Skeletal muscle tissue (tissue), 4 donors: ENCODE measurements around the gene BICRA. TPM values are rescaled to one million over a fixed set of nuclear protein-coding genes. Genes with fewer than 3 reads are reported as not detected.

Source experiments
- H3K27ac ChIP-seq: one replicate; pipeline ENCODE4 v1.7.0; 2013; ENCODE audit warnings: mild to moderate bottlenecking, low read depth, low read length, inconsistent platforms
- H3K27me3 ChIP-seq, 3 donors: one replicate each; pipeline ENCODE4 v1.7.0; 2013; ENCODE audit warnings: low read length in 3 of 3; ENCODE audit not compliant: control insufficient read depth in 3 of 3, insufficient read depth in 3 of 3
- H3K36me3 ChIP-seq, 3 donors: one replicate each; pipeline ENCODE4 v1.7.0; 2013; ENCODE audit warnings: low read length in 3 of 3; ENCODE audit not compliant: control insufficient read depth in 3 of 3, insufficient read depth in 3 of 3
- H3K4me1 ChIP-seq, 3 donors: one replicate each; pipeline ENCODE4 v1.7.0; 2013; ENCODE audit warnings: low read length in 3 of 3, mild to moderate bottlenecking in 3 of 3; ENCODE audit not compliant: control insufficient read depth in 3 of 3, insufficient read depth in 3 of 3
- H3K4me3 ChIP-seq, 3 donors: one replicate each; pipeline ENCODE4 v1.7.0; 2013; ENCODE audit warnings: low read length in 3 of 3
- H3K9ac ChIP-seq, 3 donors: one replicate each; pipeline ENCODE4 v1.7.0; 2013; ENCODE audit warnings: low read length in 3 of 3, mild to moderate bottlenecking in 3 of 3, moderate library complexity in 2 of 3, low read depth in 1 of 3
- H3K9me3 ChIP-seq, 3 donors: one replicate each; pipeline ENCODE4 v1.7.0; 2013; ENCODE audit warnings: low read length in 3 of 3; ENCODE audit not compliant: control insufficient read depth in 3 of 3
- total RNA-seq: library from RNA; depleted of rRNA; stranded (reverse); fragments of >200 nt; gene quantifications from one replicate; pipeline ENCODE4 v1.2.3, GENCODE V29; 2014
- donor health status: Osteomylitis.

The BICRA gene
- total RNA-seq, 1 donor from 2014 or later, result 3.7 TPM

GRCh38 chr19:47696635-47697034 is 87.7 kb downstream of the BICRA start:
- Histone ChIP-seq H3K4me3 (no peak overlapping the region), H3K4me1 (peaks cover 4 to 5% (median 4%) of the 10 kb centered on the region in 3 donors), H3K36me3 (peaks cover 33 to 38% (median 37%) of the 10 kb centered on the region in 3 donors), H3K27ac (no peak overlapping the region), H3K9ac (no peak overlapping the region), H3K27me3 (no peaks in the 10 kb centered on the region), H3K9me3 (no peaks in the 10 kb centered on the region)

- Histone ChIP-seq H3K27me3 (no peaks in the 10 kb centered on the region), H3K36me3 (peaks cover 26 to 34% (median 33%) of the 10 kb centered on the region in 3 donors), H3K27ac (no peak overlapping the region), H3K9ac (peak overlapping the region in 2 of 3 donors; percentile 32 to 45), H3K4me1 (peaks cover 4 to 5% (median 4%) of the 10 kb centered on the region in 3 donors), H3K9me3 (no peaks in the 10 kb centered on the region), H3K4me3 (no peak overlapping the region)
These were observed 89.1 kb downstream of the BICRA start for GRCh38 chr19:47697863-47698609.

- H3K36me3 ChIP-seq, result peaks cover 29 to 37% (median 33%) of the 10 kb centered on the region in 3 donors
These were observed 89.9 kb downstream of the BICRA start for GRCh38 chr19:47698631-47699359.

DNA sequence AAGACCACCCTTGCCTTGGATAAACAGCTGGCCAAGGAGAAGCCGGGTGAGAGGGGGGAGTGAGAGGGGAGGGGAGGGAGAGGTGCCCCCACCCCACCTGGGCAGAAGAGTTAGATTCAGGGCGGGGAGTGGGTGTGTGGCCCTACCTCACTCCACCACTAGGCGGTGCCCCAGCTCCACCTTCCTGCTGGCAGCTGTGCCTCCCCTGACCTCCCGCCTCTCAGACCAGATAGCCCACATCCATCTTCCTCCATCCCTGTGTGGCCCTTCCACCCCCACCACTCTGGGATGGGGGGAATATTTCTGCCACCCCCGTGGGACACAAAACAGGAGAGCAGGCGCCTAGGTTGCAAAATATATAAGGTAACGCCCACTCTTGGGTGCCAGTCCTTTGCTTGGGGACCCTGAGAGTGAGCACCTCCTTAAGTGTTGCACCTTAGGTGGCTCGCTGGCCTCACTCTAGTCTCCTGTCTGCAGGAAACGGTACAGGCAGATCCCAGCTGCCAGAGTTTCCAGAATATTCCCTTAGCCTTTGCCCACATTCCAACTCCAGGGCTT is 90.5 kb downstream of the BICRA start:
- H3K27me3 ChIP-seq, result no peaks in the 10 kb centered on the region
- no peak overlapping the region for H3K27ac ChIP-seq
- H3K9ac ChIP-seq, result no peak overlapping the region
- no peaks in the 10 kb centered on the region for H3K9me3 ChIP-seq
- H3K36me3 ChIP-seq, result peaks cover 29 to 39% (median 33%) of the 10 kb centered on the region in 3 donors
- peaks cover 4 to 5% (median 4%) of the 10 kb centered on the region in 3 donors for H3K4me1 ChIP-seq
- no peak overlapping the region for H3K4me3 ChIP-seq

More at GRCh38 chr19:47698631-47699359, 89.9 kb downstream of the BICRA start:
- no peak overlapping the region for H3K27ac ChIP-seq
- H3K9me3 ChIP-seq, result no peaks in the 10 kb centered on the region
- no peaks in the 10 kb centered on the region for H3K27me3 ChIP-seq
- H3K4me3 ChIP-seq, result no peak overlapping the region
- peaks cover 4 to 5% (median 4%) of the 10 kb centered on the region in 3 donors for H3K4me1 ChIP-seq
- no peak overlapping the region for H3K9ac ChIP-seq

GRCh38 chr19:47700934-47701716 is 92.2 kb downstream of the BICRA start:
- Histone ChIP-seq H3K9me3 (no peaks in the 10 kb centered on the region), H3K4me1 (peaks cover 4 to 5% (median 4%) of the 10 kb centered on the region in 3 donors), H3K4me3 (no peak overlapping the region), H3K36me3 (peaks cover 26 to 32% (median 30%) of the 10 kb centered on the region in 3 donors), H3K27me3 (no peaks in the 10 kb centered on the region), H3K9ac (no peak overlapping the region), H3K27ac (no peak overlapping the region)

DNA sequence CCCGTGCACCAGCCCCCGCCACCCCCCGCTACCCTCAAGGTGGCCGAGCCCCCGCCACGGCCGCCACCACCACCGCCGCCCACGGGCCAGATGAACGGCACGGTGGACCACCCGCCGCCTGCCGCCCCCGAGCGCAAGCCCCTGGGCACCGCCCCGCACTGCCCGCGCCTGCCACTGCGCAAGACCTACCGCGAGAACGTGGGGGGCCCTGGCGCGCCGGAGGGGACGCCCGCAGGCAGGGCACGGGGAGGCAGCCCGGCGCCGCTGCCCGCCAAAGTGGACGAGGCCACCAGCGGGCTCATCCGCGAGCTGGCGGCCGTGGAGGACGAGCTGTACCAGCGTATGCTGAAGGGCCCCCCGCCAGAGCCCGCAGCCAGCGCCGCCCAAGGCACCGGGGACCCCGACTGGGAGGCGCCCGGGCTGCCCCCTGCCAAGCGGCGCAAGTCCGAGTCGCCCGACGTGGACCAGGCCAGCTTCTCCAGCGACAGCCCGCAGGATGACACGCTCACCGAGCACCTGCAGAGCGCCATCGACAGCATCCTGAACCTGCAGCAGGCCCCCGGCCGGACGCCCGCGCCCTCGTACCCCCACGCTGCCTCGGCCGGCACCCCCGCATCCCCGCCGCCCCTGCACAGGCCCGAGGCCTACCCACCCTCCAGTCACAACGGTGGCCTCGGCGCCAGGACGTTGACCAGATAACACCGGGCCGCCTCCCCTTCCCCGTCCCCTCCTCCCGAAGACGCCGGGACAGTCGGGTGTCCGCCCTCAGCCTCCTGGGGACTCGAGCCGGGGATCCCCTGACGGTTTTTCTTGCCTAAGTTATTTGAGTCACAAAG is 93.0 kb downstream of the BICRA start:
- no peaks in the 10 kb centered on the region for H3K9me3 ChIP-seq
- no peaks in the 10 kb centered on the region for H3K27me3 ChIP-seq
- H3K4me3 ChIP-seq, result no peak overlapping the region
- H3K27ac ChIP-seq, result no peak overlapping the region
- peaks cover 22 to 32% (median 28%) of the 10 kb centered on the region in 3 donors for H3K36me3 ChIP-seq
- no peak overlapping the region for H3K9ac ChIP-seq
- H3K4me1 ChIP-seq, result peaks cover 4 to 5% (median 4%) of the 10 kb centered on the region in 3 donors

DNA sequence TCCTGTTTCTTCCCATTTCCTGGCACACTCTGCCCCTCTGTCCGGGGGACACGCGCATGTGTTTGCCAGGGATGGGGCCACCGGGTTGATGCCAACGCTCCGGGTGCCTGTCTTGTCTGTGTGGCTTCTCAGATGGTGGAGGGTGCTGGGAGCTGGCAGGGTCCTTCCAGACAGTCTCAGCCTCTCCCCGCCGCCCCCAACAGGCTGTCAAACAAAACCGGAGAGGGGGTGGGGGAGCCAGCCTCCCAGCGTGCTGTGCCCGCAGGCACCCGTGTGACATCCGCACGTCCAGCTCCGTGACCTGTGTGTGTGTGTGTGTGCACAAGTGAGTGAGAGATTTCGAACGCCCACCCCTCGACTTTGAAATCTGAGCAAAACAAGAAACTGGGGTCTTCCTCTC is 93.7 kb downstream of the BICRA start:
- Histone ChIP-seq H3K27me3 (no peaks in the 10 kb centered on the region), H3K36me3 (peaks cover 22 to 32% (median 28%) of the 10 kb centered on the region in 3 donors), H3K4me1 (peaks cover 4 to 7% (median 4%) of the 10 kb centered on the region in 3 donors), H3K9ac (no peak overlapping the region), H3K4me3 (no peak overlapping the region), H3K9me3 (no peaks in the 10 kb centered on the region), H3K27ac (no peak overlapping the region)

DNA sequence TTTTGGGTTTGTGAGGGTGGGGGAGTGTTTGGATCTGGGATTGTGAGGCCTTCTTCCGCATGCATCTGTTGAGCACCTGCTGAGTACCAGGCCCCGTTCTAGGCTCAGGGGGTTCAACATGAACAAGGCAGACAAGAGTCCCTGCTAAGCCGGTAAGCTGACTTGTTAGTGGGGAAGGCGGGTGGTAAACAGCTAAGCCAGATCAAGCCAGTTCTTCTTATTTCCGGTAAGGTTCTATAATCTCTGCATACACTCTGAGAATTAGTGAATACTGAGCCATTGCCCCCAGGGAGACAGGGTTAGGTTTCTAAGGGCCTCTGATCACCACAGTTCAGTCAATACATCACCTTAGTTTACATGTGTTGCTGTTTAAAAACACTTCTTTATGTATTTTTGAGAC is 94.4 kb downstream of the BICRA start:
- H3K4me1 ChIP-seq, result peaks cover 0 to 3% (median 0%) of the 10 kb centered on the region in 3 donors
- no peaks in the 10 kb centered on the region for H3K9me3 ChIP-seq
- no peak overlapping the region for H3K4me3 ChIP-seq
- H3K36me3 ChIP-seq, result peaks cover 22 to 26% (median 25%) of the 10 kb centered on the region in 3 donors
- no peaks in the 10 kb centered on the region for H3K27me3 ChIP-seq
- no peak overlapping the region for H3K27ac ChIP-seq
- no peak overlapping the region for H3K9ac ChIP-seq

GRCh38 chr19:47704024-47704423 is 95.1 kb downstream of the BICRA start:
- Histone ChIP-seq H3K36me3 (peaks cover 17 to 19% (median 18%) of the 10 kb centered on the region in 3 donors), H3K4me3 (no peak overlapping the region), H3K27me3 (no peaks in the 10 kb centered on the region), H3K27ac (no peak overlapping the region), H3K9ac (no peak overlapping the region), H3K9me3 (no peaks in the 10 kb centered on the region), H3K4me1 (peaks cover 0 to 3% (median 0%) of the 10 kb centered on the region in 3 donors)
